ENCODE data around the gene HOXC6.
A peak's percentile ranks its signal among the peaks of the same experiment; 100 is the strongest.

The HOXC6 gene

DNA sequence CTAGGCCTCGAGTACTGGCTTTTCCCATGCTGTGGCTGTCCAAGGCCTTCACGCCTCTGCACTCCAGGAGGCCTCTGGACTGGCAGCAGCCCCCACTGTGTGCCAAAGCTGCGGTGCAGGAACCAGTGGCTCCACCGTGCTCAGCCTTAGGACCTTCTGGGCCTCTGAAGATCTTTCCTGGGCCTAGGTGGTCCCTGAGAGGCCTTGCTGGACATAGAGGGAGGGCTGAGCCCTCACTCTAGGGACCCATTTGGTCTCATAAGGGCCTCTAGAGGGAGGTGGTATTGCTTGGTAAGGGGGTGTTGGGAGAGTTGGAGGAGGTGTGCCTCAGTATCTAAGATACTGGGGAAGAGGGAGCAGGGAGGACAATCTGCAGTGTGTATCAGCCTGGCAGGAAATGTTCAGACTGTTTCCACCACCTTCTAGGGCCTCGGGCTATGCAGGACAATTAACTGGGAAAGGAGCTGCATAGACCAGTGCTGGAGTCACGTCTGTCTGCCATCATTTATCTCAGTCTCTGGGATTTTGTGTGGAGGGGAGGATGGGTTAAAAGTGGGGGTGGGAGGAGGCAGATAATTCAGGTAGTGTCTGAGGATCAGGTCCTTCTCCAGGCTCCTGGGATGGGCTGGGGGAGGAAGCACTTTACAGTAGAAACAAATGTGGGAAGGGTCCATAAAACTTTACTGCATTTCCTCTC, 7.5 kb downstream of the HOXC6 start (continued):
- TF ChIP-seq ZNF16 (tag by site-specific recombination; IDR thresholded peaks at IDR 0.05; ENCODE audit: low read depth) (no peak), SCRT1 (tag by site-specific recombination; IDR thresholded peaks at IDR 0.05; ENCODE audit: borderline replicate concordance) (no peak), BCL11B (tag by site-specific recombination; IDR thresholded peaks at IDR 0.05; ENCODE audit: low read depth) (no peak), YY1 (tag by site-specific recombination; IDR thresholded peaks at IDR 0.05) (no peak), ZNF658 (tag by site-specific recombination; IDR thresholded peaks at IDR 0.05) (no peak), ZNF423 (tag by site-specific recombination; IDR thresholded peaks at IDR 0.05) (peak; percentile 45), ZNF292 (tag by site-specific recombination; IDR thresholded peaks at IDR 0.05; ENCODE audit: borderline replicate concordance, low read depth) (no peak), GLIS1 (tag by site-specific recombination; IDR thresholded peaks at IDR 0.05) (peak; percentile 67), ZBTB1 (tag by site-specific recombination; IDR thresholded peaks at IDR 0.05) (no peak), ZNF24 (tag by site-specific recombination; IDR thresholded peaks at IDR 0.05) (no peak), ZNF239 (tag by site-specific recombination; IDR thresholded peaks at IDR 0.05) (no peak), ZNF791 (tag by site-specific recombination; IDR thresholded peaks at IDR 0.05) (no peak), ZNF416 (tag by site-specific recombination; IDR thresholded peaks at IDR 0.05) (no peak), ZNF404 (tag by site-specific recombination; IDR thresholded peaks at IDR 0.05) (no peak), BCL11A (tag by site-specific recombination; IDR thresholded peaks at IDR 0.05; ENCODE audit: low read depth) (no peak), ZNF654 (tag by site-specific recombination; IDR thresholded peaks at IDR 0.05; ENCODE audit: low read depth) (no peak), ZNF391 (tag by site-specific recombination; IDR thresholded peaks at IDR 0.05; ENCODE audit: borderline replicate concordance, low read depth) (no peak; the same call in 1 of the 2 replicates), ZNF514 (tag by site-specific recombination; IDR thresholded peaks at IDR 0.05) (no peak)
- TF ChIP-seq, protein P1, sequence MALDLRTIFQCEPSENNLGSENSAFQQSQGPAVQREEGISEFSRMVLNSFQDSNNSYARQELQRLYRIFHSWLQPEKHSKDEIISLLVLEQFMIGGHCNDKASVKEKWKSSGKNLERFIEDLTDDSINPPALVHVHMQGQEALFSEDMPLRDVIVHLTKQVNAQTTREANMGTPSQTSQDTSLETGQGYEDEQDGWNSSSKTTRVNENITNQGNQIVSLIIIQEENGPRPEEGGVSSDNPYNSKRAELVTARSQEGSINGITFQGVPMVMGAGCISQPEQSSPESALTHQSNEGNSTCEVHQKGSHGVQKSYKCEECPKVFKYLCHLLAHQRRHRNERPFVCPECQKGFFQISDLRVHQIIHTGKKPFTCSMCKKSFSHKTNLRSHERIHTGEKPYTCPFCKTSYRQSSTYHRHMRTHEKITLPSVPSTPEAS (tag by site-specific recombination; IDR thresholded peaks at IDR 0.05) = no peak
- TF ChIP-seq, protein P2, sequence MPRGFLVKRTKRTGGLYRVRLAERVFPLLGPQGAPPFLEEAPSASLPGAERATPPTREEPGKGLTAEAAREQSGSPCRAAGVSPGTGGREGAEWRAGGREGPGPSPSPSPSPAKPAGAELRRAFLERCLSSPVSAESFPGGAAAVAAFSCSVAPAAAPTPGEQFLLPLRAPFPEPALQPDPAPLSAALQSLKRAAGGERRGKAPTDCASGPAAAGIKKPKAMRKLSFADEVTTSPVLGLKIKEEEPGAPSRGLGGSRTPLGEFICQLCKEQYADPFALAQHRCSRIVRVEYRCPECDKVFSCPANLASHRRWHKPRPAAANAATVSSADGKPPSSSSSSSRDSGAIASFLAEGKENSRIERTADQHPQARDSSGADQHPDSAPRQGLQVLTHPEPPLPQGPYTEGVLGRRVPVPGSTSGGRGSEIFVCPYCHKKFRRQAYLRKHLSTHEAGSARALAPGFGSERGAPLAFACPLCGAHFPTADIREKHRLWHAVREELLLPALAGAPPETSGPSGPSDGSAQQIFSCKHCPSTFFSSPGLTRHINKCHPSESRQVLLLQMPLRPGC (tag by site-specific recombination; IDR thresholded peaks at IDR 0.05) = no peak
- TF ChIP-seq, protein P3, sequence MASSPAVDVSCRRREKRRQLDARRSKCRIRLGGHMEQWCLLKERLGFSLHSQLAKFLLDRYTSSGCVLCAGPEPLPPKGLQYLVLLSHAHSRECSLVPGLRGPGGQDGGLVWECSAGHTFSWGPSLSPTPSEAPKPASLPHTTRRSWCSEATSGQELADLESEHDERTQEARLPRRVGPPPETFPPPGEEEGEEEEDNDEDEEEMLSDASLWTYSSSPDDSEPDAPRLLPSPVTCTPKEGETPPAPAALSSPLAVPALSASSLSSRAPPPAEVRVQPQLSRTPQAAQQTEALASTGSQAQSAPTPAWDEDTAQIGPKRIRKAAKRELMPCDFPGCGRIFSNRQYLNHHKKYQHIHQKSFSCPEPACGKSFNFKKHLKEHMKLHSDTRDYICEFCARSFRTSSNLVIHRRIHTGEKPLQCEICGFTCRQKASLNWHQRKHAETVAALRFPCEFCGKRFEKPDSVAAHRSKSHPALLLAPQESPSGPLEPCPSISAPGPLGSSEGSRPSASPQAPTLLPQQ (tag by site-specific recombination; IDR thresholded peaks at IDR 0.05) = 0 out of 2 replicates have a peak, but pooled peaks have one; percentile 20
- TF ChIP-seq, protein P4, sequence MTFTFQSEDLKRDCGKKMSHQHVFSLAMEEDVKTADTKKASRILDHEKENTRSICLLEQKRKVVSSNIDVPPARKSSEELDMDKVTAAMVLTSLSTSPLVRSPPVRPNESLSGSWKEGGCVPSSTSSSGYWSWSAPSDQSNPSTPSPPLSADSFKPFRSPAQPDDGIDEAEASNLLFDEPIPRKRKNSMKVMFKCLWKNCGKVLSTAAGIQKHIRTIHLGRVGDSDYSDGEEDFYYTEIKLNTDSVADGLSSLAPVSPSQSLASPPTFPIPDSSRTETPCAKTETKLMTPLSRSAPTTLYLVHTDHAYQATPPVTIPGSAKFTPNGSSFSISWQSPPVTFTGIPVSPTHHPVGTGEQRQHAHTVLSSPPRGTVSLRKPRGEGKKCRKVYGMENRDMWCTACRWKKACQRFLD (tag by site-specific recombination; IDR thresholded peaks at IDR 0.05) = no peak
